ENCODE data around the gene MAFF. TPM values are rescaled to one million over a fixed set of nuclear protein-coding genes. Genes with fewer than 3 reads are reported as not detected.

MAFF gene
- total RNA-seq, 3 donors from 2014 or later = 37.3 to 126 (median 85.5) TPM

DNA sequence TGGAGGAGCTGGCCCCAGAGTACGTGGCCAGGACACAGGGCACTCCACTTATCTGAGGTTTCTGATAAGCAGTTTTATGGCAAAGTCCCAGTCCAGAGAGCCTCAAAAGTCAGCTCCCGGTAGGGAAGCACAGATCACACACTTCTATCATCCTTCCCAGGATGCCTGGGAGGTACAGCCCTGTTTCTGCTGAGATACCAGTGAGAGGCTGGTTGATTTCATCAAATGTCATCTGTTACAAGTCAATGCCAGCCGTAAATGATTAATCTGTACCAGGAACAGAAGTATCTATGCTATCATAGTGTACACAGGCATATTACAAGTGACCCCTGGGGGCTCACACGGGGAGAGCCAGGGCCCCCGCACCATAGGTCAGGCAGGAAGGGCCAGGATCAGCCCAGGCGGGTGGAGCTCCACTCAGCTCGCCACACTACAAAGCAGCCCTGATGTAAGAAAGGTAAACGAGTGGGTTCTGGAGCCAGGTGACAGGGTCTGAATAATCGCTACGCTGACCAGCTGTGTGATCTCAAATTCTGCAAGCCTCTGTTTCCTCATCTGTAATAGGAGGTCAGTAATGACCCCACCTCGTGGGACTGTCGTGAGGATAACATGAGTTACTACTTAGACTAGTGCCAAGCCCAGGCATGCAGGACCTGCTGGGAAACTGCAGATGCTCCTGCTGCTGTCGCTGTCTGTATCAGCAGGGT, 37.8 kb upstream of the MAFF start:
- Histone ChIP-seq H3K4me3 (no peak overlapping the region), H3K27ac (peak overlapping the region in 1 of 2 donors; percentile 19), H3K9me3 (no peaks in the 10 kb centered on the region), H3K27me3 (no peaks in the 10 kb centered on the region), H3K36me3 (no peaks in the 10 kb centered on the region), H3K4me1 (peaks cover 0 to 8% of the 10 kb centered on the region in 2 donors)
- intact Hi-C loops (cut with DNase I; ENCODE audit: low total_unique reads) = no loop called here
- no peak for DNase-seq (ENCODE audit: low spot score in 2 of 2)
- TF ChIP-seq POLR2AphosphoS5 (IDR thresholded peaks at IDR 0.05) (no peak), POLR2A (IDR thresholded peaks at IDR 0.05) (no peak)
- TF ChIP-seq, protein P1, sequence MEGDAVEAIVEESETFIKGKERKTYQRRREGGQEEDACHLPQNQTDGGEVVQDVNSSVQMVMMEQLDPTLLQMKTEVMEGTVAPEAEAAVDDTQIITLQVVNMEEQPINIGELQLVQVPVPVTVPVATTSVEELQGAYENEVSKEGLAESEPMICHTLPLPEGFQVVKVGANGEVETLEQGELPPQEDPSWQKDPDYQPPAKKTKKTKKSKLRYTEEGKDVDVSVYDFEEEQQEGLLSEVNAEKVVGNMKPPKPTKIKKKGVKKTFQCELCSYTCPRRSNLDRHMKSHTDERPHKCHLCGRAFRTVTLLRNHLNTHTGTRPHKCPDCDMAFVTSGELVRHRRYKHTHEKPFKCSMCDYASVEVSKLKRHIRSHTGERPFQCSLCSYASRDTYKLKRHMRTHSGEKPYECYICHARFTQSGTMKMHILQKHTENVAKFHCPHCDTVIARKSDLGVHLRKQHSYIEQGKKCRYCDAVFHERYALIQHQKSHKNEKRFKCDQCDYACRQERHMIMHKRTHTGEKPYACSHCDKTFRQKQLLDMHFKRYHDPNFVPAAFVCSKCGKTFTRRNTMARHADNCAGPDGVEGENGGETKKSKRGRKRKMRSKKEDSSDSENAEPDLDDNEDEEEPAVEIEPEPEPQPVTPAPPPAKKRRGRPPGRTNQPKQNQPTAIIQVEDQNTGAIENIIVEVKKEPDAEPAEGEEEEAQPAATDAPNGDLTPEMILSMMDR (IDR thresholded peaks at IDR 0.05) = no peak

DNA sequence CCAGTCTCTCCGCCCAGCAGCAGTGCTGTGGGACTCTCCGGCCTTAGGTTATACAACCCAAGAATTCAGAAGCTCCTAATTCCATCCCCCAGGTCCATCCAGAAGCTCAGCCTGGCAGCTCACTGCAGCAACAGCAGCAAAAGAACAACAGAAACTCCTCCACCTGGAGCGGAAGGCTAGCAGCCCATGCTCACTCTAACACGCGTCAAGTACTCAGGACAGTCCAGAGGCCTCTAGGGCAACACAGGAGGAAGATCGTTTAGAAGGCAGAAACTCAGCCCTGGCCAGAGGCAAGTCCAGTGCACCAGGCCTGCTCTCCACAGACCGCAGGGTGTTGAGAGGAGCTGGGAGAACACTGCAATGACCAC, 37.3 kb upstream of the MAFF start:
- no peaks in the 10 kb centered on the region for H3K27me3 ChIP-seq
- H3K4me3 ChIP-seq = no peak overlapping the region
- H3K9me3 ChIP-seq = no peaks in the 10 kb centered on the region
- TF ChIP-seq, protein P1 (IDR thresholded peaks at IDR 0.05) = no peak
- TF ChIP-seq POLR2A (IDR thresholded peaks at IDR 0.05) (no peak), POLR2AphosphoS5 (IDR thresholded peaks at IDR 0.05) (no peak)
- no peak overlapping the region for H3K27ac ChIP-seq
- no peak for DNase-seq (ENCODE audit: low spot score in 2 of 2)
- H3K4me1 ChIP-seq = peaks cover 0 to 8% of the 10 kb centered on the region in 2 donors
- intact Hi-C loops (cut with DNase I; ENCODE audit: low total_unique reads) = no loop called here
- no peaks in the 10 kb centered on the region for H3K36me3 ChIP-seq

DNA sequence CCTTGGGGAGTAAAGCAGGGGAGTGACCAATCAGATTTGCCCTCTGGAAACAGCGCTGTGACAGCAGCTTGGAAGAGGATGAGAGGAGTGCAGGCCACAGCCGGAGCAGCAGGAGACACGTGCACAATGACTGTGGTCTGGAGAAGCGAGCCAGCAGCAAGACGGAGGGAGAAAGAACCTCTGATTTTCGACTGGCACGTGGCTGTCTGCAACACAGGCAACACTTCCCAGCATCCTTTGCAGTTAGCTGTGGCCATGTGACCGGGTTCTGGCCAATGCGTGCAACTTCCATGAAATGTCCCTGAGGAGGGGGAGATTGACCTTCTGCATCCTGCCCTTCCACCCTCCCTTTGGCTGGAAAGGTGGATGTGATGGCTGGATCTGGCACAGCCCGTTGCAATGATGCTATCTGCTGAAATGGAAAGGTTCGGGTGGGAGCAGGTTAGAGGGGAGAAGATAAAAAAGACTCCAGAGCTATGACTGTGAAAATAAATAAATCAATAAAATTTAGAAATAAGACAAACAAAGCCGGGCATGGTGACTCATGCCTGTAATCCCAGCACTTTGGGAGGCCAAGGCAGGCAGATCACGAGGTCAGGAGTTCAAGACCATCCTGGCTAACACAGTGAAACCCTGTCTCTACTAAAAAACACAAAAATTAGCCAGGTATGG, 35.7 kb upstream of the MAFF start:
- Histone ChIP-seq H3K4me3 (no peak overlapping the region), H3K4me1 (peaks cover 0 to 8% of the 10 kb centered on the region in 2 donors), H3K27me3 (no peaks in the 10 kb centered on the region), H3K36me3 (no peaks in the 10 kb centered on the region), H3K27ac (no peak overlapping the region), H3K9me3 (no peaks in the 10 kb centered on the region)
- intact Hi-C loops (cut with DNase I; ENCODE audit: low total_unique reads) = loop anchor here (2.0 kb wide), 1 partner anchor 17 kb away; no protein-coding TSS in a partner anchor
- TF ChIP-seq POLR2A (IDR thresholded peaks at IDR 0.05) (no peak), POLR2AphosphoS5 (IDR thresholded peaks at IDR 0.05) (no peak)
- TF ChIP-seq, protein P1 (IDR thresholded peaks at IDR 0.05) = no peak
- no peak for DNase-seq (ENCODE audit: low spot score in 2 of 2)

DNA sequence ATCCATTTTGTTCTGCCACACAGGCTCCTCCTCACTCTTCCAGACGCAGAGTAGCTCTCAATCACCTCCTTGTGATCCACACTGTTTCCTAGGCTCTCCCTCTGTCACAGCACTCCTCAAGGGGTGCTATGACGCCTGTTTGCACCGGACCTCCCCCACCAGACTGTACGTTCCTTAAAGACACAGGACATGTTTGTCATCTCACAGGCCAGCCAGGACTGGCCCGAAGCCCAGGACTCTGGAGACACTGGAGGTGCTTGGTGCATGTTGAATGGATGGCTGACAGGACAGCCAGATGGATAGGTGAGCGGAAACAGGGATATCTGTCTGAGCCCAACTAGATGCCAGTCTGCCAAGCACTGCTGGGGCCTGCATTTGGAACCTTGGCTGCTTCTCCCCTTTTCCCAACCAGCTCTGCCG, 33.8 kb upstream of the MAFF start:
- peaks cover 8 to 14% of the 10 kb centered on the region in 2 donors for H3K4me1 ChIP-seq
- H3K27ac ChIP-seq = peak overlapping the region; percentile 84 to 88
- no peaks in the 10 kb centered on the region for H3K36me3 ChIP-seq
- no peaks in the 10 kb centered on the region for H3K27me3 ChIP-seq
- no peak overlapping the region for H3K4me3 ChIP-seq
- TF ChIP-seq, protein P1 (IDR thresholded peaks at IDR 0.05) = no peak
- TF ChIP-seq POLR2AphosphoS5 (IDR thresholded peaks at IDR 0.05) = no peak
- TF ChIP-seq POLR2A (IDR thresholded peaks at IDR 0.05) = no peak
- DNase-seq (ENCODE audit: low spot score in 2 of 2) = peak; percentile 72 to 85
- intact Hi-C loops (cut with DNase I; ENCODE audit: low total_unique reads) = loop anchor here (2.0 kb wide), 1 partner anchor 19 kb away; no protein-coding TSS in a partner anchor
- H3K9me3 ChIP-seq = no peaks in the 10 kb centered on the region

DNA sequence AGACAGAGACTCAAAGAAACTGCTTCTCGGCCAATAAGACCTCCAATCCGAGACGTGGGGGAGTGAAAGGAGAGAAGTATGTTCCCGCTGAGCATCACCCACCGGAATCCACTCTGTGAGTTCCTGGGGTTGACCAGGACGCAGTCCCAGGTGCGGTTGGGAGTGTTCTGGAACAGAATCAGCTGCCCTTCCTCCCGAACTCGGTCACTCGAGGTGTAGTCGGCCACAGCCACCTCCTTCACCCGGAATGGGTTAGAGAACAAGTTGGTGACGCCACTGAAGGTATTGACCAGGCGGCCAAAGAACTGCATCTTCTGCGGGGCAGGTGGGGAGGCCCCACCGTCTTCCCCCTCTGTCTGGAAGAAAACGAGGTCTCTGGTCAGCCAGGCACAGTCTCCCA, 32.7 kb upstream of the MAFF start:
- peaks cover 13 to 22% of the 10 kb centered on the region in 2 donors for H3K4me1 ChIP-seq
- intact Hi-C loops (cut with DNase I; ENCODE audit: low total_unique reads) = no loop called here
- peak overlapping the region; percentile 84 to 88 for H3K27ac ChIP-seq
- TF ChIP-seq, protein P1 (IDR thresholded peaks at IDR 0.05) = no peak
- no peak for TF ChIP-seq POLR2AphosphoS5 (IDR thresholded peaks at IDR 0.05)
- DNase-seq (ENCODE audit: low spot score in 2 of 2) = no peak
- H3K27me3 ChIP-seq = no peaks in the 10 kb centered on the region
- H3K9me3 ChIP-seq = no peaks in the 10 kb centered on the region
- H3K4me3 ChIP-seq = no peak overlapping the region
- no peaks in the 10 kb centered on the region for H3K36me3 ChIP-seq
